Endothelial cell of umbilical vein (primary cell): ENCODE measurements around the gene MED22. TPM values are rescaled to one million over a fixed set of nuclear protein-coding genes. Genes with fewer than 3 reads are reported as not detected.

Experiments
- BruUV-seq: library from RNA; stranded (reverse); fragments of 400-500 nt; replicated peaks from 2 replicates; lab custom pipeline; 2021; lab: Mats Ljungman, UMichigan
- CTCF ChIA-PET: fragments of 300-600, 350-600 bp; sonication (Branson Sonifier 250); formaldehyde crosslinking; loops from one replicate; lab custom pipeline; 2021; ENCODE audit warnings: antibody characterized with exemption, inconsistent platforms; lab: Charles Lee
- POLR2A ChIA-PET: fragments of 300-600, 350-600 bp; sonication (Branson Sonifier 250); formaldehyde crosslinking; loops from one replicate; lab custom pipeline; 2021; ENCODE audit warnings: antibody characterized with exemption, inconsistent platforms; lab: Charles Lee
- DNase-seq: peaks from one replicate; pipeline ENCODE4 v3.0.0-alpha.2; 2011; ENCODE audit warnings: low read depth, low spot score
- FAIRE-seq: peaks from 2 replicates; lab custom pipeline; 2011; peaks lifted over from hg19 to GRCh38; lab: Jason Lieb, UNC
- H2AFZ ChIP-seq: 2 replicates; pipeline ENCODE4 v1.6.0; 2012; ENCODE audit warnings: low read depth, low read length, control low read depth, inconsistent platforms
- H3K27ac ChIP-seq: 2 replicates; pipeline ENCODE4 v1.5.1; 2011; ENCODE audit warnings: low read depth, mild to moderate bottlenecking, control low read depth, low read length, moderate library complexity; ENCODE audit not compliant: insufficient read depth
- H3K27me3 ChIP-seq, 2 experiments: 2 replicates each; pipeline versions ENCODE4 v1.6.0 to v1.6.1; 2011; ENCODE audit warnings: low read length in 2 of 2, mixed read lengths in 1 of 2; ENCODE audit not compliant: control insufficient read depth in 2 of 2, insufficient read depth in 2 of 2
- H3K36me3 ChIP-seq, 2 experiments: 2 replicates in 1 of 2; 3 replicates in 1 of 2; pipeline ENCODE4 v1.5.1; 2011; ENCODE audit warnings: low read length in 2 of 2, mild to moderate bottlenecking in 1 of 2, moderate library complexity in 1 of 2; ENCODE audit not compliant: control insufficient read depth in 2 of 2, insufficient read depth in 2 of 2; ENCODE audit errors: extremely low read depth in 1 of 2
- H3K4me1 ChIP-seq: 3 replicates; pipeline ENCODE4 v1.5.1; 2011; ENCODE audit warnings: mild to moderate bottlenecking, low read length; ENCODE audit not compliant: control insufficient read depth, insufficient read depth; ENCODE audit errors: extremely low read depth
- H3K4me2 ChIP-seq: 2 replicates; pipeline ENCODE4 v1.6.1; 2011; ENCODE audit warnings: low read length, control low read depth, mixed read lengths; ENCODE audit not compliant: insufficient read depth
- H3K4me3 ChIP-seq, 3 experiments: fragments of 200-600 bp in 1 of 3; sonication (generic), shearing (Covaris generic) in 1 of 3; replicated peaks in 1 of 3; 2 replicates each; pipeline ENCODE4 v1.5.1; 2011 to 2016; ENCODE audit warnings: control low read depth in 3 of 3, low read length in 3 of 3, mild to moderate bottlenecking in 2 of 3, inconsistent platforms in 1 of 3, low read depth in 1 of 3, moderate library complexity in 1 of 3; ENCODE audit not compliant: insufficient read depth in 1 of 3
- H3K79me2 ChIP-seq: 2 replicates; pipeline ENCODE4 v1.6.0; 2012; ENCODE audit warnings: low read length, inconsistent platforms; ENCODE audit not compliant: control insufficient read depth, insufficient read depth
- H3K9ac ChIP-seq: replicated peaks from 2 replicates; pipeline ENCODE3; 2011; ENCODE audit warnings: low read length, control low read depth; ENCODE audit not compliant: insufficient read depth; ENCODE audit errors: extremely low read depth
- H3K9me1 ChIP-seq: replicated peaks from 3 replicates; pipeline ENCODE4 v1.6.0; 2011; ENCODE audit warnings: mild to moderate bottlenecking, low read length; ENCODE audit not compliant: control insufficient read depth, insufficient read depth; ENCODE audit errors: extremely low read depth
- H3K9me3 ChIP-seq: replicated peaks from 2 replicates; pipeline ENCODE4 v1.5.1; 2012; ENCODE audit warnings: low read length, inconsistent platforms; ENCODE audit not compliant: control insufficient read depth, insufficient read depth
- H4K20me1 ChIP-seq: replicated peaks from 2 replicates; pipeline ENCODE3; 2011; ENCODE audit warnings: mild to moderate bottlenecking, low read length; ENCODE audit not compliant: control insufficient read depth, insufficient read depth; ENCODE audit errors: extremely low read depth
- FOS ChIP-seq: IDR thresholded peaks from 2 replicates; pipeline ENCODE4 v1.6.1; 2011; ENCODE audit warnings: mild to moderate bottlenecking, low read length, moderate library complexity, borderline replicate concordance; ENCODE audit not compliant: insufficient read depth
- GATA2 ChIP-seq: IDR thresholded peaks from 2 replicates; pipeline ENCODE4 v1.7.0; 2011; ENCODE audit warnings: low read depth, mild to moderate bottlenecking, moderate library complexity, mixed read lengths, low read length; ENCODE audit not compliant: insufficient read length, insufficient read depth
- POLR2A ChIP-seq: IDR thresholded peaks from 2 replicates; pipeline ENCODE4 v1.6.1; 2012; ENCODE audit warnings: low read depth, mild to moderate bottlenecking, control low read depth, low read length
- POLR2AphosphoS5 ChIP-seq: IDR thresholded peaks from 2 replicates; pipeline ENCODE4 v1.6.1; 2012; ENCODE audit warnings: low read depth, mild to moderate bottlenecking, control low read depth, low read length, moderate library complexity; ENCODE audit not compliant: insufficient read depth
- dilution Hi-C: fragments of 300-500 bp; cut with MboI; formaldehyde crosslinking; loops from one replicate; pipeline ENCODE4 v1.15.0; 2019; ENCODE audit warnings: low sequenced_read_pairs; ENCODE audit not compliant: extremely low pct_ligation_motif_present
- intact Hi-C: fragments of 100-400 bp; cut with micrococcal nuclease; formaldehyde crosslinking; loops from one replicate; pipeline ENCODE4 v1.10.0; 2022
- polyA plus RNA-seq, 4 experiments: library from polyadenylated mRNA; depleted of rRNA in 3 of 4; stranded (reverse) in 3 of 4; unstranded in 1 of 4; fragments of >200 nt; gene quantifications; 2 replicates each; pipeline versions ENCODE4 v1.2.1 to v1.2.3, GENCODE V29; 2011 to 2012; ENCODE audit warnings: missing spikeins in 1 of 4
- total RNA-seq: library from RNA; stranded (reverse); gene quantifications from 2 replicates; pipeline ENCODE4 v1.2.3, GENCODE V29; 2021
- TF ChIP-seq, protein P1 (sequence below), 2 donors: IDR thresholded peaks; 1 replicate in 1 of 2; 2 replicates in 1 of 2; pipeline ENCODE4 v1.5.1; 2011; ENCODE audit warnings: low read length in 2 of 2, mild to moderate bottlenecking in 2 of 2, moderate library complexity in 2 of 2, control low read depth in 1 of 2, inconsistent platforms in 1 of 2, low read depth in 1 of 2; ENCODE audit not compliant: insufficient read depth in 1 of 2; ENCODE audit errors: extremely low read depth in 1 of 2

The MED22 gene
- total and polyA plus RNA-seq, 2 donors (not counting 3 experiments of a cell fraction or from before 2014, with no cell fraction given) = 25.7 to 27.4 TPM

GRCh38 chr9:133323991-133324703, 23.8 kb downstream of the MED22 start:
- Histone ChIP-seq H3K9me1 (no peaks in the 10 kb centered on the region), H4K20me1 (no peaks in the 10 kb centered on the region), H3K36me3 (no peaks in the 10 kb centered on the region), H3K79me2 (no peaks in the 10 kb centered on the region), H3K4me1 (no peaks in the 10 kb centered on the region), H3K9me3 (no peaks in the 10 kb centered on the region), H3K4me2 (no peak overlapping the region), H3K27me3 (no peaks in the 10 kb centered on the region), H3K27ac (no peak overlapping the region), H3K9ac (no peak overlapping the region), H3K4me3 (no peak overlapping the region), H2AFZ (no peak overlapping the region)
- TF ChIP-seq, protein P1, sequence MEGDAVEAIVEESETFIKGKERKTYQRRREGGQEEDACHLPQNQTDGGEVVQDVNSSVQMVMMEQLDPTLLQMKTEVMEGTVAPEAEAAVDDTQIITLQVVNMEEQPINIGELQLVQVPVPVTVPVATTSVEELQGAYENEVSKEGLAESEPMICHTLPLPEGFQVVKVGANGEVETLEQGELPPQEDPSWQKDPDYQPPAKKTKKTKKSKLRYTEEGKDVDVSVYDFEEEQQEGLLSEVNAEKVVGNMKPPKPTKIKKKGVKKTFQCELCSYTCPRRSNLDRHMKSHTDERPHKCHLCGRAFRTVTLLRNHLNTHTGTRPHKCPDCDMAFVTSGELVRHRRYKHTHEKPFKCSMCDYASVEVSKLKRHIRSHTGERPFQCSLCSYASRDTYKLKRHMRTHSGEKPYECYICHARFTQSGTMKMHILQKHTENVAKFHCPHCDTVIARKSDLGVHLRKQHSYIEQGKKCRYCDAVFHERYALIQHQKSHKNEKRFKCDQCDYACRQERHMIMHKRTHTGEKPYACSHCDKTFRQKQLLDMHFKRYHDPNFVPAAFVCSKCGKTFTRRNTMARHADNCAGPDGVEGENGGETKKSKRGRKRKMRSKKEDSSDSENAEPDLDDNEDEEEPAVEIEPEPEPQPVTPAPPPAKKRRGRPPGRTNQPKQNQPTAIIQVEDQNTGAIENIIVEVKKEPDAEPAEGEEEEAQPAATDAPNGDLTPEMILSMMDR (IDR thresholded peaks at IDR 0.05; ENCODE audit: extremely low read depth in 1 of 2, insufficient read depth in 1 of 2, low read depth in 1 of 2, low read length in 2 of 2) = no peak
- TF ChIP-seq POLR2AphosphoS5 (no peak), POLR2A (no peak), GATA2 (no peak), FOS (no peak)
- dilution Hi-C loops (no loop called here), intact Hi-C loops (no loop called here)
- CTCF ChIA-PET = no interaction called here
- POLR2A ChIA-PET = no interaction called here
- BruUV-seq = no TSS peak
- DNase-seq (no peak), FAIRE-seq (no peak)
